Osteoblast (primary cell): Measurements from ENCODE around the gene KCNJ14. TPM values are rescaled to one million over a fixed set of nuclear protein-coding genes. Genes with fewer than 3 reads are reported as not detected.

Source experiments
- DNase-seq: peaks from one replicate; pipeline ENCODE4 v3.0.0; 2011; ENCODE audit warnings: low spot score, mixed read lengths; ENCODE audit not compliant: insufficient read length; ENCODE audit errors: missing footprints
- H2AFZ ChIP-seq: 2 replicates; pipeline ENCODE4 v1.6.0; 2011; ENCODE audit warnings: mild to moderate bottlenecking, low read length
- H3K27ac ChIP-seq: 2 replicates; pipeline ENCODE4 v1.5.1; 2011; ENCODE audit warnings: mild to moderate bottlenecking, low read depth, low read length, moderate library complexity
- H3K27me3 ChIP-seq: 2 replicates; pipeline ENCODE4 v1.6.0; 2012; ENCODE audit warnings: mild to moderate bottlenecking, control low read depth, inconsistent platforms, low read length, moderate library complexity; ENCODE audit not compliant: insufficient read depth
- H3K36me3 ChIP-seq: 2 replicates; pipeline ENCODE4 v1.5.1; 2011; ENCODE audit warnings: mild to moderate bottlenecking, low read length, control low read depth, moderate library complexity; ENCODE audit not compliant: insufficient read depth
- H3K4me1 ChIP-seq: 2 replicates; pipeline ENCODE4 v1.5.1; 2011; ENCODE audit warnings: mild to moderate bottlenecking, low read length, control low read depth, moderate library complexity; ENCODE audit not compliant: insufficient read depth
- H3K4me2 ChIP-seq: 2 replicates; pipeline ENCODE4 v1.6.0; 2011; ENCODE audit warnings: mild to moderate bottlenecking, low read length; ENCODE audit not compliant: insufficient read depth
- H3K4me3 ChIP-seq: fragments of 200-600 bp; sonication (generic); 3 replicates; pipeline ENCODE4 v1.5.1; 2012; ENCODE audit warnings: mild to moderate bottlenecking, low read length, inconsistent platforms; ENCODE audit not compliant: insufficient read depth
- H3K79me2 ChIP-seq: 2 replicates; pipeline ENCODE4 v1.6.0; 2012; ENCODE audit warnings: mild to moderate bottlenecking, low read length, control low read depth, inconsistent platforms; ENCODE audit not compliant: insufficient read depth
- H3K9me3 ChIP-seq: 2 replicates; pipeline ENCODE4 v1.5.1; 2011; ENCODE audit warnings: low read depth, low read length, control low read depth
- H4K20me1 ChIP-seq: 2 replicates; pipeline ENCODE4 v1.6.0; 2012; ENCODE audit warnings: mild to moderate bottlenecking, low read length, control low read depth; ENCODE audit not compliant: insufficient read depth
- CTCF ChIP-seq: IDR thresholded peaks from 2 replicates; pipeline ENCODE4 v1.5.1; 2011; ENCODE audit warnings: mild to moderate bottlenecking, low read depth, low read length, moderate library complexity; ENCODE audit errors: extremely low read depth
- total RNA-seq: library from RNA; depleted of rRNA; stranded (reverse); fragments of >200 nt; gene quantifications from 2 replicates; pipeline ENCODE4 v1.2.3, GENCODE V29; 2012

The KCNJ14 gene
- total RNA-seq, 1 donor, result 0.72 TPM

- Histone ChIP-seq H3K27ac (no peak overlapping the region), H3K36me3 (peaks cover 45% of the 10 kb centered on the region), H3K9me3 (no peaks in the 10 kb centered on the region), H3K27me3 (no peaks in the 10 kb centered on the region), H3K79me2 (peaks cover 34% of the 10 kb centered on the region), H3K4me3 (no peak overlapping the region), H3K4me1 (peaks cover 5% of the 10 kb centered on the region), H4K20me1 (peaks cover 7% of the 10 kb centered on the region), H3K4me2 (no peak overlapping the region), H2AFZ (no peak overlapping the region)
- TF ChIP-seq CTCF, result no peak
- peak; percentile 32 for DNase-seq
These were observed 4.5 kb upstream of the KCNJ14 start for GRCh38 chr19:48450863-48451262.

GRCh38 chr19:48451624-48452023 is 3.8 kb upstream of the KCNJ14 start:
- no peak for TF ChIP-seq CTCF
- no peak overlapping the region for H3K4me3 ChIP-seq
- no peak overlapping the region for H3K4me2 ChIP-seq
- H3K36me3 ChIP-seq, result peaks cover 50% of the 10 kb centered on the region
- H3K79me2 ChIP-seq, result peaks cover 29% of the 10 kb centered on the region
- H3K27me3 ChIP-seq, result no peaks in the 10 kb centered on the region
- DNase-seq, result peak; percentile 47
- H3K4me1 ChIP-seq, result peaks cover 1% of the 10 kb centered on the region
- H4K20me1 ChIP-seq, result peaks cover 13% of the 10 kb centered on the region
- no peak overlapping the region for H3K27ac ChIP-seq
- H2AFZ ChIP-seq, result no peak overlapping the region
- no peaks in the 10 kb centered on the region for H3K9me3 ChIP-seq

DNA sequence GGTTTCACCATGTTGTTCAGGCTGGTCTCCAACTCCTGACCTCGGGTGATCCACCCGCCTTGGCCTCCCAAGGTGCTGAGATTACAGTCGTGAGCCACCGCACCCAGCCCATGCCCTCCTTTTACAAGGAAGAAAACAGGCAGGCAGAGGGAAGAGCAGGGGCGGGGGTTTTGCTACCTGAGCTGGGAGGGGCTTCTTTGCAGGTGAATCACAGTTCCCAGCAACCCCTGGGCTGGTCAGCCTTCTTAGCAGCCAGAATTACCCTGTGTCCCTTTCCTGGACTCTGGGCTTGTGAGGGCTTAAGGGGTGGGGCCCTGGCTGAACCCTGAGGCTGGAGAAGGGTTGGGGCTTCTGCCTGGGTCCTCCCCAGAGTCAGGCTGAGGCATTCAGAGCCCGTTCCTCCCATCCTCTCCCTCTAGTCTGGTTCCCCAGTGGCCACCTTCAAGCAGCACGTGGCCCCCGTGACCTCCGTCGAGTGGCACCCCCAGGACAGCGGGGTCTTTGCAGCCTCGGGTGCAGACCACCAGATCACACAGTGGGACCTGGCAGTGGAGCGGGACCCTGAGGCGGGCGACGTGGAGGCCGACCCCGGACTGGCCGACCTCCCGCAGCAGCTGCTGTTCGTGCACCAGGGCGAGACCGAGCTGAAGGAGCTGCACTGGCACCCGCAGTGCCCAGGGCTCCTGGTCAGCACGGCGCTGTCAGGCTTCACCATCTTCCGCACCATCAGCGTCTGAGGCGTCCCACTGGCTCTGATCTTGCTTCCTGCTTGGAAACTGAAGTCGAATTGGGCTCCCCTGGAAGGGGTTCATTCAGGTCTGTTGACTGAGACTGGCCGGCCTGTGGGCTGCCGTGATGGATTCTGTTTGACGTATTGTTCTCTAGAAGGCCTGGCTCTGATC is 2.8 kb upstream of the KCNJ14 start:
- Histone ChIP-seq H3K36me3 (peaks cover 54% of the 10 kb centered on the region), H3K27me3 (no peaks in the 10 kb centered on the region), H3K9me3 (no peaks in the 10 kb centered on the region), H3K4me2 (no peak overlapping the region), H2AFZ (no peak overlapping the region), H3K79me2 (peaks cover 24% of the 10 kb centered on the region), H3K27ac (no peak overlapping the region), H4K20me1 (peaks cover 13% of the 10 kb centered on the region), H3K4me1 (no peaks in the 10 kb centered on the region), H3K4me3 (no peak overlapping the region)
- DNase-seq, result peak; percentile 64
- no peak for TF ChIP-seq CTCF

- Histone ChIP-seq H3K4me3 (no peak overlapping the region), H3K79me2 (peaks cover 12% of the 10 kb centered on the region), H3K9me3 (no peaks in the 10 kb centered on the region), H3K36me3 (peaks cover 42% of the 10 kb centered on the region), H3K4me2 (no peak overlapping the region), H3K27ac (no peak overlapping the region), H3K4me1 (no peaks in the 10 kb centered on the region), H2AFZ (no peak overlapping the region), H4K20me1 (peaks cover 13% of the 10 kb centered on the region), H3K27me3 (no peaks in the 10 kb centered on the region)
- no peak for TF ChIP-seq CTCF
- DNase-seq, result peak; percentile 46
These were observed 1.1 kb upstream of the KCNJ14 start for GRCh38 chr19:48454150-48454730.
